ENCODE data around the gene STK33. TPM values are rescaled to one million over a fixed set of nuclear protein-coding genes. Genes with fewer than 3 reads are reported as not detected.

The STK33 gene
- total RNA-seq, 4 donors from 2014 or later = 0.48 to 2.9 (median 0.56) TPM; not detected in 1

- H3K4me3 ChIP-seq = no peak overlapping the region
- no peak overlapping the region for H3K27ac ChIP-seq
- no peak for DNase-seq
- H3K36me3 ChIP-seq = no peaks in the 10 kb centered on the region
- intact Hi-C loops (cut with DNase I) = no loop called here
- WGBS, 2 donors = 46 to 62% methylated on average over 7 to 16 of the region's 18 CpGs
- peaks cover 0 to 3% (median 0%) of the 10 kb centered on the region in 4 donors for H3K27me3 ChIP-seq
- TF ChIP-seq CTCF (IDR thresholded peaks at IDR 0.05) (no peak), POLR2A (IDR thresholded peaks at IDR 0.05) (no peak)
- H3K9me3 ChIP-seq = no peaks in the 10 kb centered on the region
- peaks cover 8 to 27% (median 8%) of the 10 kb centered on the region in 3 donors for H3K4me1 ChIP-seq
Observed at GRCh38 chr11:8342821-8343681, 251.0 kb downstream of the STK33 start.

- Histone ChIP-seq H3K4me1 (peaks cover 8 to 38% (median 8%) of the 10 kb centered on the region in 3 donors), H3K36me3 (no peaks in the 10 kb centered on the region), H3K27ac (no peak overlapping the region), H3K4me3 (no peak overlapping the region), H3K27me3 (peaks cover 0 to 3% (median 0%) of the 10 kb centered on the region in 4 donors), H3K9me3 (no peaks in the 10 kb centered on the region)
- WGBS, 2 donors = 84 to 85% methylated on average over 5 of the region's 5 CpGs
- no peak for DNase-seq
- no peak for TF ChIP-seq CTCF (IDR thresholded peaks at IDR 0.05)
- no peak for TF ChIP-seq POLR2A (IDR thresholded peaks at IDR 0.05)
- intact Hi-C loops (cut with DNase I) = no loop called here
Observed at GRCh38 chr11:8341996-8342395, 252.0 kb downstream of the STK33 start.

Small RNA genes lying within 50 kb of the gene (small RNA-seq; reads per million reads assigned to genes)
- 0 reads per million in 4 donors for gene RF00601

Other genes starting within 250 kb of the STK33 start
- gene TRIM66, start 88.4 kb upstream of the STK33 start, total RNA-seq = 1 to 10 TPM; 4.5 to 5.5 (median 4.8) TPM
- 1,000 to 10,000 TPM in 3 of 4 donors, 100 to 1,000 TPM in 1; 921 to 1,566 (median 1,106) TPM for gene RPL27A, start 88.6 kb upstream of the STK33 start, total RNA-seq

All from esophagus squamous epithelium (tissue), 5 donors.